Natural killer cell (primary cell): ENCODE measurements around the gene NEDD4L. TPM values are rescaled to one million over a fixed set of nuclear protein-coding genes. Genes with fewer than 3 reads are reported as not detected.

Experiments
- ATAC-seq, 3 donors: fragments of 150-1000 bp in 2 of 3; fragments of 200-7000 bp in 1 of 3; cut with Tn5 transposase; 1 replicate in 1 of 3; 2 replicates in 2 of 3; pipeline ENCODE4 v1.10.0; 2021; ENCODE audit warnings: mild to moderate bottlenecking in 2 of 3, moderate library complexity in 2 of 3
- DNase-seq, 2 donors: peaks; one replicate each; pipeline versions ENCODE4 v3.0.0 to v3.0.0-alpha.2; 2013 to 2021; ENCODE audit warnings: mixed read lengths in 1 of 2
- H3K27ac ChIP-seq: one replicate; pipeline ENCODE4 v1.5.1; 2013; ENCODE audit warnings: mild to moderate bottlenecking, low read length
- H3K27me3 ChIP-seq: one replicate; pipeline ENCODE4 v1.6.1; 2013; ENCODE audit warnings: low read length; ENCODE audit not compliant: control insufficient read depth, insufficient read depth
- H3K36me3 ChIP-seq: one replicate; pipeline ENCODE4 v1.6.1; 2013; ENCODE audit warnings: low read length; ENCODE audit not compliant: control insufficient read depth, insufficient read depth
- H3K4me1 ChIP-seq: one replicate; pipeline ENCODE4 v1.6.1; 2013; ENCODE audit warnings: low read length; ENCODE audit not compliant: control insufficient read depth, insufficient read depth
- H3K4me3 ChIP-seq: one replicate; pipeline ENCODE4 v1.5.1; 2013; ENCODE audit warnings: low read length
- H3K9me3 ChIP-seq: one replicate; pipeline ENCODE4 v1.6.1; 2013; ENCODE audit warnings: low read length; ENCODE audit not compliant: control insufficient read depth, insufficient read depth
- H3K27ac Mint-ChIP-seq, 2 donors: one replicate each; pipeline ENCODE4 v1.8.0; 2022; ENCODE audit warnings: mild to moderate bottlenecking in 2 of 2, mixed read lengths in 2 of 2, moderate library complexity in 1 of 2
- H3K27me3 Mint-ChIP-seq, 2 donors: one replicate each; pipeline ENCODE4 v1.8.0; 2022; ENCODE audit warnings: low read depth in 2 of 2, mixed read lengths in 2 of 2
- H3K36me3 Mint-ChIP-seq: one replicate; pipeline ENCODE4 v1.8.0; 2022; ENCODE audit warnings: mixed read lengths
- H3K4me1 Mint-ChIP-seq, 2 donors: one replicate each; pipeline ENCODE4 v1.8.0; 2022; ENCODE audit warnings: mixed read lengths in 2 of 2
- H3K4me3 Mint-ChIP-seq: one replicate; pipeline ENCODE4 v1.8.0; 2022; ENCODE audit warnings: mild to moderate bottlenecking, moderate library complexity, mixed read lengths
- H3K9me3 Mint-ChIP-seq, 2 donors: one replicate each; pipeline ENCODE4 v1.8.0; 2022; ENCODE audit warnings: mixed read lengths in 2 of 2
- CTCF ChIP-seq: fragments of 200-600 bp; IDR thresholded peaks from one replicate; pipeline ENCODE4 v1.8.0; 2022; ENCODE audit warnings: antibody characterized with exemption
- WGBS: methylation state at CpG from one replicate; pipeline ENCODE4 v1.1.7; 2013; ENCODE audit warnings: missing lambda C conversion rate; ENCODE audit not compliant: insufficient coverage; 5-methylcytosine and 5-hydroxymethylcytosine counted together
- intact Hi-C: fragments of 100-400 bp; cut with micrococcal nuclease; formaldehyde crosslinking; loops from one replicate; pipeline ENCODE4 v1.14.2; 2022
- total RNA-seq, 4 donors: library from RNA; stranded (reverse); fragments of 120-200 nt in 1 of 4; gene quantifications; one replicate each; pipeline versions ENCODE4 v1.2.3 to v1.2.4, GENCODE V29; 2013 to 2022

Gene NEDD4L
- total RNA-seq, 3 donors from 2014 or later (not counting 1 experiment from before 2014, with no cell fraction given), result 3.4 to 15.3 (median 14.3) TPM

GRCh38 chr18:57998461-57998860 is 45.6 kb upstream of the NEDD4L start:
- no peaks in the 10 kb centered on the region for H3K4me1 Mint-ChIP-seq
- H3K27me3 Mint-ChIP-seq, result peaks cover 8 to 18% of the 10 kb centered on the region in 2 donors
- Histone ChIP-seq H3K4me1 (no peaks in the 10 kb centered on the region), H3K9me3 (no peaks in the 10 kb centered on the region), H3K4me3 (no peak overlapping the region), H3K36me3 (no peaks in the 10 kb centered on the region), H3K27ac (no peak overlapping the region), H3K27me3 (no peaks in the 10 kb centered on the region)
- H3K36me3 Mint-ChIP-seq, result no peaks in the 10 kb centered on the region
- H3K4me3 Mint-ChIP-seq, result no peak overlapping the region
- H3K9me3 Mint-ChIP-seq, result no peaks in the 10 kb centered on the region
- intact Hi-C loops, result no loop called here
- DNase-seq, result no peak
- WGBS, result 88% methylated on average over 1 of the region's 1 CpG
- ATAC-seq, result no peak
- no peak for TF ChIP-seq CTCF
- H3K27ac Mint-ChIP-seq, result no peak overlapping the region

GRCh38 chr18:58004317-58004716 is 39.7 kb upstream of the NEDD4L start:
- Mint-ChIP-seq H3K27ac (no peak overlapping the region), H3K36me3 (no peaks in the 10 kb centered on the region), H3K4me1 (no peaks in the 10 kb centered on the region), H3K9me3 (no peaks in the 10 kb centered on the region), H3K4me3 (no peak overlapping the region), H3K27me3 (peaks cover 9 to 32% of the 10 kb centered on the region in 2 donors)
- ATAC-seq, result no peak
- no peaks in the 10 kb centered on the region for H3K9me3 ChIP-seq
- no peaks in the 10 kb centered on the region for H3K36me3 ChIP-seq
- 100% methylated on average over 3 of the region's 3 CpGs for WGBS
- intact Hi-C loops, result no loop called here
- H3K4me3 ChIP-seq, result no peak overlapping the region
- no peak for DNase-seq
- H3K4me1 ChIP-seq, result no peaks in the 10 kb centered on the region
- TF ChIP-seq CTCF, result no peak
- peaks cover 2% of the 10 kb centered on the region for H3K27me3 ChIP-seq
- no peak overlapping the region for H3K27ac ChIP-seq

GRCh38 chr18:58005011-58005410 is 39.0 kb upstream of the NEDD4L start:
- DNase-seq (no peak), ATAC-seq (no peak)
- Mint-ChIP-seq H3K36me3 (no peaks in the 10 kb centered on the region), H3K27me3 (peaks cover 9 to 38% of the 10 kb centered on the region in 2 donors), H3K9me3 (no peaks in the 10 kb centered on the region), H3K4me1 (no peaks in the 10 kb centered on the region), H3K27ac (no peak overlapping the region), H3K4me3 (no peak overlapping the region)
- Histone ChIP-seq H3K4me3 (no peak overlapping the region), H3K4me1 (no peaks in the 10 kb centered on the region), H3K27ac (no peak overlapping the region), H3K9me3 (no peaks in the 10 kb centered on the region), H3K36me3 (no peaks in the 10 kb centered on the region), H3K27me3 (peaks cover 2% of the 10 kb centered on the region)
- 89% methylated on average over 2 of the region's 2 CpGs for whole genome bisulfite sequencing
- TF ChIP-seq CTCF, result no peak
- intact Hi-C loops, result no loop called here

GRCh38 chr18:58005885-58006523 is 38.0 kb upstream of the NEDD4L start:
- Mint-ChIP-seq H3K4me1 (no peaks in the 10 kb centered on the region), H3K27ac (no peak overlapping the region), H3K9me3 (no peaks in the 10 kb centered on the region), H3K27me3 (peaks cover 9 to 48% of the 10 kb centered on the region in 2 donors), H3K4me3 (no peak overlapping the region), H3K36me3 (no peaks in the 10 kb centered on the region)
- DNase-seq (no peak), ATAC-seq (no peak)
- no peak overlapping the region for H3K27ac ChIP-seq
- H3K36me3 ChIP-seq, result no peaks in the 10 kb centered on the region
- no peaks in the 10 kb centered on the region for H3K9me3 ChIP-seq
- TF ChIP-seq CTCF, result no peak
- intact Hi-C loops, result no loop called here
- peaks cover 2% of the 10 kb centered on the region for H3K27me3 ChIP-seq
- 79% methylated on average over 3 of the region's 3 CpGs for WGBS
- H3K4me1 ChIP-seq, result no peaks in the 10 kb centered on the region
- no peak overlapping the region for H3K4me3 ChIP-seq
